Activated CD4-positive, alpha-beta memory T cell treated with anti-CD3 and anti-CD28 coated beads, Interleukin-2, amount 10 ng/mL, durations not matched to agents 7 days and 5 days (primary cell): ENCODE data around the gene VAV2. TPM values are rescaled to one million over a fixed set of nuclear protein-coding genes. Genes with fewer than 3 reads are reported as not detected.

ENCODE experiments used
- CTCF ChIA-PET: fragments of 350-600 bp; sonication (Branson Sonifier 250); formaldehyde crosslinking; loops from one replicate; lab custom pipeline; 2021; ENCODE audit warnings: antibody characterized with exemption, inconsistent platforms; lab: Charles Lee
- POLR2A ChIA-PET: fragments of 350-600 bp; sonication (Branson Sonifier 250); formaldehyde crosslinking; loops from one replicate; lab custom pipeline; 2021; ENCODE audit warnings: antibody characterized with exemption; lab: Charles Lee
- DNase-seq: peaks from one replicate; pipeline ENCODE4 v3.0.0-alpha.2; 2020
- H3K27ac Mint-ChIP-seq: one replicate; pipeline ENCODE4 v1.8.0; 2021; ENCODE audit warnings: mild to moderate bottlenecking, mixed read lengths
- H3K27me3 Mint-ChIP-seq: one replicate; pipeline ENCODE4 v1.8.0; 2021; ENCODE audit warnings: mixed read lengths
- H3K36me3 Mint-ChIP-seq: one replicate; pipeline ENCODE4 v1.8.0; 2021; ENCODE audit warnings: low read depth, mixed read lengths
- H3K4me1 Mint-ChIP-seq: one replicate; pipeline ENCODE4 v1.8.0; 2021; ENCODE audit warnings: mixed read lengths
- H3K4me3 Mint-ChIP-seq: one replicate; pipeline ENCODE4 v1.8.0; 2021; ENCODE audit warnings: mild to moderate bottlenecking, mixed read lengths
- H3K9me3 Mint-ChIP-seq: one replicate; pipeline ENCODE4 v1.8.0; 2021; ENCODE audit warnings: mixed read lengths
- total RNA-seq, 2 experiments: library from RNA; stranded (reverse); gene quantifications; one replicate each; pipeline ENCODE4 v1.2.3, GENCODE V29; 2021

The VAV2 gene
- total RNA-seq, 2 experiments from 2014 or later = 2.4 to 2.9 TPM

GRCh38 chr9:133999851-134000265 lies 7.7 kb upstream of the VAV2 start:
- Mint-ChIP-seq H3K4me1 (no peaks in the 10 kb centered on the region), H3K4me3 (no peak overlapping the region), H3K9me3 (no peaks in the 10 kb centered on the region), H3K36me3 (no peaks in the 10 kb centered on the region), H3K27ac (no peak overlapping the region), H3K27me3 (no peaks in the 10 kb centered on the region)
- ChIA-PET CTCF (no interaction called here), POLR2A (no interaction called here)
- DNase-seq = no peak

DNA sequence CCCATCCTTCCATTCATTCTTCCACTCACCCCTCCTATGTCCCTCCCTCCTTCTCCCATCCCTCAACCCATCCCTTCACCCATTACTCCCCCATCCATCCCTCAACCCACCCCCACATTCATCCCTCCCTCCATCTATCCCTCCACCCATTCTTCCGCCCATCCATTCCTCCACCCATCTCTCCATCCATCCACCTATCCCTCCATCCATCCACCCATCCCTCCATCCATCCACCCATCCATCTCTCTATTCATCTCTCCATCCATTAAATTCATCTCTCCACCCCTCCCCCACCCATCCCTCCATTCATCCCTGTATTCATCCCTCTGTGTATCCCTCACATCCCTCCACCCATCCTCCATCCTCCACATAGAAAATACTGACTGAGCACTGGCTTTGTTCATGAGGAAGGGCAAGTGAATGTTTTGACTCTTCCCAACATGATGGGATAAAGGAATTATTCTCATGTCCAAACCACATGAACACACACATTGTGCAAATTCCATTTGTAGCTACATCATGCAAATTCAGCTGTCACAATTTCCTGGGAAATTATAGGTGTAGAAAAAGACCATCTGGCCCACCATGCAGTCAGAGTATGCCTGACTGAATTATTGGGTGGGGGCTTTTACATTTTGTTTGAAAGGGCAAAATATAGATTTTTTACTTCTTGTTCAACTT lies 6.9 kb upstream of the VAV2 start:
- H3K27ac Mint-ChIP-seq = no peak overlapping the region
- H3K9me3 Mint-ChIP-seq = no peaks in the 10 kb centered on the region
- no peaks in the 10 kb centered on the region for H3K4me1 Mint-ChIP-seq
- peaks cover 2% of the 10 kb centered on the region for H3K27me3 Mint-ChIP-seq
- ChIA-PET POLR2A (no interaction called here), CTCF (no interaction called here)
- no peak overlapping the region for H3K4me3 Mint-ChIP-seq
- no peak for DNase-seq
- no peaks in the 10 kb centered on the region for H3K36me3 Mint-ChIP-seq

- no peaks in the 10 kb centered on the region for H3K9me3 Mint-ChIP-seq
- CTCF ChIA-PET = interaction anchor here (0.6 kb wide), 1 partner anchor 71 kb away, joined by 3 read pairs; no protein-coding TSS in a partner anchor
Measured at GRCh38 chr9:133997584-133997983, 5.5 kb upstream of the VAV2 start.

DNA sequence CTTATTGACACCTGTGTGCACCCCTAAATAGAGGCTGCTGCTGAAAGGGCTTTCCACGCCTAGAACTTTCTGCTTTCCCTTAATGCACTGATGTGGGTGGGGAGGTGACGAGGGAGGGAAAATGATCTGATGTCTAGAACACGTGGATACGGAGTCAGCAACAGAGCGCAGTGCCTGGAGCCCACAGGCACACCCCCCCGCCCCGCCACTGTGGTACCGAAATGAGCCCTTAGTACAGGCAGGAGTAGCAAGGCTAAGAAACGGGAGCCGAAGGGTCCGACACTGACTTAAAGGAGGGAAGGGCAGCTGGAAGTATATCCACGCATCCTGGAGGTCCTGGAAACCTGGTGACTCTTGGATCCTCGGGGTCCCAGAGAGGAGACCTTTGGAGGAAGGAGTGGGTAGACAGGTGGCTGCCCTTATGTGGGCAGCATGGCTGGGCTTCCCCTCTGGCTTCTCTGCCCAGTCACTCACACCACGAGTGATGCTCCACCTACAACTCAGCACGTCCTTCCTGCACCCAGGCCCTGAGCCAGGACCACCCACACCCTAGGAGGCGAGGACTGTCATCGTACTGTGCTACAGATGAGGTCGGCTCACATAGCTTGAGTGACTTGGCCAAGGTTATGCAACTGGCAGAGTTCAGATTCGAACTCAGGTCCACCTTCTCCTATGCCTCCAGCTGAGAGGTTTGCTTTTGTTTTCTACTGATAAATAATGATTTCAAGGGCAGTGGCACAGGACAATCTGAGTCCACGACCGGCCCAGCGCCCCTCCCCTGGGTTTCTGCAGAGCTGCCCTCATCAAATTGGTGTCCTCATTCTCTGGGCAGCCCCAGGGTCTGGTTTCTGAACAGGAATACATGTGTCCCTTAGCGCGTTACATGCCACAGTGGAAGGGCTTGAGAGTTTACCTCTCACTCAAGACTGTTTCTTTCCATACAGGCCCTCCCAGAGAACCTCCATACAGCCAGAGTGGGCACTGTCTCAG lies 4.7 kb upstream of the VAV2 start:
- POLR2A ChIA-PET = no interaction called here
- Mint-ChIP-seq H3K9me3 (no peaks in the 10 kb centered on the region), H3K36me3 (no peaks in the 10 kb centered on the region), H3K4me3 (no peak overlapping the region), H3K4me1 (peaks cover 1% of the 10 kb centered on the region), H3K27me3 (peaks cover 2% of the 10 kb centered on the region), H3K27ac (no peak overlapping the region)
- CTCF ChIA-PET = interaction anchor here (0.6 kb wide), 1 partner anchor 72 kb away, joined by 3 read pairs; no protein-coding TSS in a partner anchor
- no peak for DNase-seq

More at GRCh38 chr9:133997584-133997983, 5.5 kb upstream of the VAV2 start:
- no peak for DNase-seq
- H3K4me1 Mint-ChIP-seq = peaks cover 1% of the 10 kb centered on the region
- no peak overlapping the region for H3K27ac Mint-ChIP-seq
- peaks cover 2% of the 10 kb centered on the region for H3K27me3 Mint-ChIP-seq
- POLR2A ChIA-PET = no interaction called here
- no peaks in the 10 kb centered on the region for H3K36me3 Mint-ChIP-seq
- no peak overlapping the region for H3K4me3 Mint-ChIP-seq

- ChIA-PET POLR2A (interaction anchor here (2.6 kb wide), 1 partner anchor 212 kb away, joined by 9 read pairs; no protein-coding TSS in a partner anchor), CTCF (interaction anchor here (0.8 to 3.7 kb wide), 8 partner anchors 11 to 268 kb away, joined by 3 to 79 read pairs (median 4); no protein-coding TSS in a partner anchor)
- Mint-ChIP-seq H3K36me3 (no peaks in the 10 kb centered on the region), H3K9me3 (no peaks in the 10 kb centered on the region), H3K27ac (no peak overlapping the region), H3K4me3 (no peak overlapping the region), H3K27me3 (peaks cover 11% of the 10 kb centered on the region), H3K4me1 (peaks cover 1% of the 10 kb centered on the region)
- DNase-seq = no peak
Measured at GRCh38 chr9:133995012-133995896, 3.1 kb upstream of the VAV2 start.

DNA sequence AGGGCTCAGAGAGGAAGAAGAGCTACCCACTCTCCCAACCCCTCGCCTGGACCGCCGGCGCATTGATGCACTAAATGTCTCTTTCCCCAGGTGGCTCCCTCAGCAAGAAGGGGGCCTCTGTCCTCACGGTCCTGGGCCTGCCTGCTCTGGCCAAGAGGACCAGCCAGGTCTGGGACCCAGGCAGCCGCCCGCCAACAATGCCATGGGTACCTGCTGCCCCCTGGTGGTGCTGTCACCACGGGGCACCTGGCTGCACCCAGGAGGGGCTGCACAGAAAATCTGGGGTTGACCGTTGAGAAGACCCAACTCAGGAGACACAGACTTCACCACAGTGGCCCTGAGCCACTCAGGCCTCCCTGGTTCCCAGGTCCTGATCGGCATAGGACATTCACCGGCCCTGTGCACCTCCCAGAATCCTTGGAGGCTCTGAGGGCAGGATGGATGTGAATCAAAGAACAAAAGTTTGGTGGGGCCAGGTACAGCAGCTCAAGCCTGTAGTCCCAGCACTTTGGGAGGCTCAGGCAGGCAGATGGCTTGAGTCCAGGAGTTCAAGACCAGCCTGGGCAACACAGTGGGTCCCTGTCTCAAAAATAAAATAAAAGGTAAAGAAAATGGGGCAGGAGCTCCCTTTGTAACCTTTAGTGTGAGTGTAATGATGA lies 2.4 kb upstream of the VAV2 start:
- ChIA-PET CTCF (interaction anchor here (0.7 to 3.7 kb wide), 12 partner anchors 9 to 809 kb away, joined by 3 to 79 read pairs (median 4); no protein-coding TSS in a partner anchor), POLR2A (interaction anchor here (1.3 to 2.6 kb wide), 2 partner anchors 212 to 214 kb away, joined by 3 to 9 read pairs; no protein-coding TSS in a partner anchor)
- H3K27me3 Mint-ChIP-seq = peaks cover 16% of the 10 kb centered on the region
- peak; percentile 76 for DNase-seq
- H3K9me3 Mint-ChIP-seq = no peaks in the 10 kb centered on the region
- H3K27ac Mint-ChIP-seq = no peak overlapping the region
- H3K36me3 Mint-ChIP-seq = no peaks in the 10 kb centered on the region
- no peak overlapping the region for H3K4me3 Mint-ChIP-seq
- peaks cover 1% of the 10 kb centered on the region for H3K4me1 Mint-ChIP-seq

- ChIA-PET POLR2A (interaction anchor here (1.1 to 2.6 kb wide), 3 partner anchors 38 to 213 kb away, joined by 3 to 9 read pairs (median 3); no protein-coding TSS in a partner anchor), CTCF (interaction anchor here (0.7 to 3.7 kb wide), 11 partner anchors 8 to 808 kb away, joined by 3 to 79 read pairs (median 4); no protein-coding TSS in a partner anchor)
Measured at GRCh38 chr9:133993635-133994253, 1.6 kb upstream of the VAV2 start.

GRCh38 chr9:133992780-133993634 lies 883 bp upstream of the VAV2 start:
- no peaks in the 10 kb centered on the region for H3K9me3 Mint-ChIP-seq
- H3K27me3 Mint-ChIP-seq = peaks cover 17% of the 10 kb centered on the region
- H3K4me1 Mint-ChIP-seq = peaks cover 1% of the 10 kb centered on the region
- no peaks in the 10 kb centered on the region for H3K36me3 Mint-ChIP-seq
- POLR2A ChIA-PET = interaction anchor here (1.1 to 2.6 kb wide), 3 partner anchors 37 to 212 kb away, joined by 3 to 9 read pairs (median 3); no protein-coding TSS in a partner anchor
- peak; percentile 72 for DNase-seq
- CTCF ChIA-PET = interaction anchor here (0.7 to 3.7 kb wide), 6 partner anchors 13 to 211 kb away, joined by 3 to 79 read pairs (median 10); no protein-coding TSS in a partner anchor
- H3K27ac Mint-ChIP-seq = no peak overlapping the region
- H3K4me3 Mint-ChIP-seq = peak overlapping the region; percentile 59

More at GRCh38 chr9:133993635-133994253, 1.6 kb upstream of the VAV2 start:
- no peak for DNase-seq
- peaks cover 17% of the 10 kb centered on the region for H3K27me3 Mint-ChIP-seq
- H3K36me3 Mint-ChIP-seq = no peaks in the 10 kb centered on the region
- H3K4me1 Mint-ChIP-seq = peaks cover 1% of the 10 kb centered on the region
- peak overlapping the region; percentile 59 for H3K4me3 Mint-ChIP-seq
- no peaks in the 10 kb centered on the region for H3K9me3 Mint-ChIP-seq
- no peak overlapping the region for H3K27ac Mint-ChIP-seq

GRCh38 chr9:133991214-133991921 lies 756 bp downstream of the VAV2 start:
- CTCF ChIA-PET = no interaction called here
- no peaks in the 10 kb centered on the region for H3K36me3 Mint-ChIP-seq
- no peak overlapping the region for H3K27ac Mint-ChIP-seq
- H3K27me3 Mint-ChIP-seq = peaks cover 17% of the 10 kb centered on the region
- POLR2A ChIA-PET = no interaction called here
- peak overlapping the region; percentile 24 for H3K4me3 Mint-ChIP-seq
- no peaks in the 10 kb centered on the region for H3K9me3 Mint-ChIP-seq
- H3K4me1 Mint-ChIP-seq = peaks cover 1% of the 10 kb centered on the region
- DNase-seq = no peak
